HG03175 (cell line): ENCODE data around the gene CACNA1C.

Experiments
- ATAC-seq: cut with Tn5 transposase; IDR thresholded peaks from one replicate; pipeline ENCODE4 v1.9.1; 2021; ENCODE audit warnings: mild to moderate bottlenecking, moderate library complexity; ENCODE audit not compliant: unreplicated experiment

Gene CACNA1C

GRCh38 chr12:2561367-2561766 lies 508.6 kb downstream of the CACNA1C start:
- no peak for ATAC-seq

- no peak for ATAC-seq
Observed at GRCh38 chr12:2562400-2562799, 509.6 kb downstream of the CACNA1C start.

DNA sequence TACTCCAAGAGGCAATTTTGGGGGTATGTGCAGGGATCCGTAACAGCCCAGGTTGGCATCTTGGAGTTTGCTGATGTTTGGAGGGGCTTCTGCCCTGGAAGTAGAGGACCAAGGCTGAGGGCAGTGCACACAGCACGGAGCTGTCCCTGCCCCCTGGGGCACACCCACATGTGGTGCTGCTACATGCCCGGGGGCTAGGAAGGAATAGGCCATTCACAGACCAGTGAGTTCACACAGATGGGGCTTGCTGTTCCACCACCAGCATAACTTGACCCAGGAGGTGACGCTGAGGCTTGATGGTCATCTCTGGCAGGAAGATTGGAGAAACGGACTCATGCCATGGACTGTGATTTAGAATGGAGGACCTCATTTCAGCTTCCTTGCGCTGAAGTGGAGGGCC lies 510.9 kb downstream of the CACNA1C start:
- ATAC-seq, result no peak

- no peak for ATAC-seq
Observed at GRCh38 chr12:2566161-2566560, 513.4 kb downstream of the CACNA1C start.

GRCh38 chr12:2567711-2568110 lies 514.9 kb downstream of the CACNA1C start:
- no peak for ATAC-seq

DNA sequence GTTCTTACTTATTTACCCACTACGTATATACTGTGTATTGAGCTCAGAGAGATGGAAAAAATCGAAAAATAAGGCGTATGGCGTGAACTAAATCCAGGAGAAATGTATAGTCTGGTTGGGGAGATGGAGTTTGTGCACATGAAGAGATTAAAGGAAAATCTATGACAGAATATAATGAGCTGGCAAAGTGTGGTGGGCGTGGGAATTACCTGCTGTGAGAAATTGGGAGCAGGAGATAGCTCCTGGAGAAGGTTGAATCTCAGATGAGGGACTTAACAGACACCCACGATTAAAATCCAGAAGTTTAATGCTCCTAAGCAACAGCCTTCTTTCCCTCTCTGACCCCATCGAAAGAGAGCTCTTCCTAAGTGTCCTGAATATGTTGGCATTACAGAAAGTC lies 517.8 kb downstream of the CACNA1C start:
- ATAC-seq, result no peak

- no peak for ATAC-seq
Observed at GRCh38 chr12:2574355-2574935, 521.7 kb downstream of the CACNA1C start.

GRCh38 chr12:2575245-2575644 lies 522.5 kb downstream of the CACNA1C start:
- ATAC-seq, result no peak

- no peak for ATAC-seq
Observed at GRCh38 chr12:2578211-2578610, 525.4 kb downstream of the CACNA1C start.

- no peak for ATAC-seq
Observed at GRCh38 chr12:2578772-2579171, 526.0 kb downstream of the CACNA1C start.

GRCh38 chr12:2580821-2581220 lies 528.0 kb downstream of the CACNA1C start:
- ATAC-seq, result no peak

GRCh38 chr12:2581293-2582045 lies 528.7 kb downstream of the CACNA1C start:
- ATAC-seq, result no peak

- no peak for ATAC-seq
Observed at GRCh38 chr12:2582631-2583030, 529.8 kb downstream of the CACNA1C start.

DNA sequence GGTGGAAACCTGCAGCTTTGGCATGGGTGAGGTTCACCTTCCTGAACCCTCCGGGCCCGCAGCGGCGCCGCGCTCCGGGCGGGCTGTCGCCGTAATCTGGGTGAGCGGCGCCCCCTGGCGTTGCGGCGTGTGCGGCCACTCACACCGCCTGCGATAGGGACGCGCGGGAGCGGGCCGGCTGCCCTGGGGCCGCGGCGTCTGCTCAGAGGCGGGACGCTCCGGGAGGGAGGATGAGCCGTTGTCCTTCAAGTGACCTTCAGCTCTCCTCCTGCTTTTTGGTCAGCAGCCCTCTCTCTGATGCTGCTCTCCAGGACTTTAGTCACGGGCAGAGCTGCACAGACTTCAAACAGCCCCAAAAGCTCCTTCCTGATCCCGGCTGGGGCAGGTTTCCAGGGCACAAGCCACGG lies 530.3 kb downstream of the CACNA1C start:
- ATAC-seq, result no peak

DNA sequence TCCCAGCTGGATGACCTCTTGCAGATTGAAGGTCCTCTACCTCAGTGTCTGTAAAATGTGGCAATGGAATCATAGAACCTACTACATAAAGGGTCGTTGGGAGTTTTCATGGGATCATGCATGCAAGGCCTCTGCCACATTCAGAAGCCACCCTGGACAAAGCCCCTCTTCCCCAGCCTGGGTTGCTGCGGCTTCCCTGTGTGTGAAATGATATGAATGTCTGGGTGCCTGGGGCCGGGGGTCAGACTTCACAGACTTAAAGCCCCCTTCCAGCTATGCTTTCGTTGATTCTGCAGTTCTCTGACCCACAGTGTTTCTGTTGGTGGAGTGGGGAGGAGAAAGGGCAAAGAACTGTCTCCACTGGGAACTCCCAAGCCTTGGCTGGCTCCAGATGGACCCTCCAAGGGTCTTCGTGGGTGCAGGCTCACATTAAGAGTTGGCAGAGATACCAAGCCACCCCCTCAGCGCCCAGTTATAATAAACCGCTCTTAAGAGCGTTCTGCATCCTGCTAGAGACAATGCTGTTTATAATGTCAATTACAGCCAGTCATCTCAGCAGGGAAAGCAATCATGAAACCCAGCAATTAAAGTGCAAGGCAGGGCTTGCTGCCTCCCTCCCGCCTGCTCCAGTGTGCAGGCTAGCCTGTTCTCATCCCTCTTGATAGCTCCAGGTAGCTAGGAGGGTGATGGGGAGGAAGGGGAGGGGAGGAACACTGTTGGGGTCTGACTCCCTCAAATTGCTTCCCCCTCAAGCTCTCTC lies 531.0 kb downstream of the CACNA1C start:
- no peak for ATAC-seq

DNA sequence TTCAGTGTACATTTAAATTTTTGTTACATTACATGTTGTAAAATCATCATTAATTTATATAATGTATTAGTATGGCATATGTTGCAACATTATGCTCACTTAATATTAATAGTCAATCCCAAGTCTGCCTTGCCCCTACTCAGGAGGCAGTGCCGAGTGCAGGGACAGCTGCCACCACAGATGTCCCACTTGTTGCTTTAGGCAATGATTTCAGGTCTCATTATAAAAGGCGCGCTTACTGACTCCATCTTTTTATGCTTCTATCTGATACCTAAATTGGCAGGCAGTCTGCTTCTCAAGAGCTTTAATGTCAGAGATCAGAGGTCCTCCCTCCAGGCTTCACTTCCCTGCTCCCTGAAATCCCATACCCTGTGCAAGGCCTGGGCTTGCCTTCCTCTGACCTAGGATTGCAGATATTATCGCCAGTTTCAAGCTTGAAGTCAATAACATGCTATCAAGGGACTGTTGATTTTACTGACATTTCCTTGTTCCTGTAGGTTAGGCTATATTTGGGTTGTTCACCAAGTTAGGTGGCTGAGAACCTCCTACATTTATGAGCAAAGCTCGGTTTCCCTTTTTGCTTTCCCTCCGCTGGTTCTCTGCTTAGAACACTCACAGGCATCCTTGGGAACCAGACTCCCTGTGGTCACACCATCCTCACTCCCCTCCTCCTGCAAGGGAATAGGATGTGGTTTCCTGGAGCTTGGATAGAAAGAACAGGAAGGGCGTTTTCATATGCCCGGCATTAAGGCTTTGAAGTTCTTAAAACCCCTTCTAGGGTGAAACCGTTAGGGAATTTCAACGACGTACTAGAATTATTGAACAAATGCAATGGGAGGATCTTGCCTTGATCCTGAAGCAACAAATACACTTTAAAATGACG lies 533.6 kb downstream of the CACNA1C start:
- no peak for ATAC-seq

- ATAC-seq, result no peak
Observed at GRCh38 chr12:2588345-2588744, 535.6 kb downstream of the CACNA1C start.

- no peak for ATAC-seq
Observed at GRCh38 chr12:2589381-2589780, 536.6 kb downstream of the CACNA1C start.

- no peak for ATAC-seq
Observed at GRCh38 chr12:2593045-2593444, 540.3 kb downstream of the CACNA1C start.

DNA sequence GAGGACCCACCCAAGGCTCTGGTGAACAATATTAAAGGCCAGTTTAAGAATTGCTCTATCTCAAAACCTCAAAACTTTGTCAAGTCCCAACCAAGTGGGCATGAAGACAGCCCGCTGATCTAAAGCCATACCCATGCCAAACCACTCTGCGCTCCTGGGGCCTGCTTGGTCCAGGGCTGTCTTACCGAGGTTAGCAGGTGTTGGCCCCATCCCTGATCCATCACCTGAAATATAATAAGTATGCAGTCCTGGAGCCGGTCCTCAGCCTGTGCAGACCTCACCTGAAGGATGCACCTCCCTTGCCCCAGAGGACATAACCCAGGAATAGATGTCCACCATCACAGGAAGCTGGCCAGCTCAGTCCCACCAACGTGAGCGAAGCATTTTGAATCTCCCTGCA lies 543.7 kb downstream of the CACNA1C start:
- no peak for ATAC-seq

DNA sequence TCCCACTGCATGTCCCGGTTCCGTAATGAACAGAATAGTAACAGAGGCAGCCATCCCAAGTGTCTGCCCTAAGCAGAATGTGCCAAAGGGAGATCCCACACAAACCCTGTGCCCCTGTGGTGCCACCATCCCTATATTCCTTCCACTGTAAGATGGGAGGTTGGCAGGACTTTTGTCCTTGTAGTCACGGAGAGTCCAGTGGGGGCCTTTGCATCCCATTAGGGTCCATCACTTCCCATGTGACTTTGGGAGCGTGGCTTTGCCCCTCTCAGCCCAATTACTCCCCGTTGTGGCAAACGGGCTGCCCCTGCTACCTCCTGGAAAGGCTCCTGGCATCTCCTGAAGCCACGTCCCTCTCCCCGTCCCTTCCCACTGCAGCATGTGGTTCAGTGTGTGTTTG lies 552.5 kb downstream of the CACNA1C start:
- ATAC-seq, result no peak
